Measurements from ENCODE around the gene CALCOCO1. TPM values are rescaled to one million over a fixed set of nuclear protein-coding genes. Genes with fewer than 3 reads are reported as not detected.
"Not testable (repeated sequence)": the region's sequence is repeated elsewhere in the genome, so short reads cannot be mapped to it uniquely, and the experiment has no call there.

CALCOCO1 gene
- total and polyA plus RNA-seq, 10 of the 15 experiments (the other 5 are each of a cell fraction or from before 2014, with no cell fraction given) = 2.8 to 55.9 (median 13.7) TPM

DNA sequence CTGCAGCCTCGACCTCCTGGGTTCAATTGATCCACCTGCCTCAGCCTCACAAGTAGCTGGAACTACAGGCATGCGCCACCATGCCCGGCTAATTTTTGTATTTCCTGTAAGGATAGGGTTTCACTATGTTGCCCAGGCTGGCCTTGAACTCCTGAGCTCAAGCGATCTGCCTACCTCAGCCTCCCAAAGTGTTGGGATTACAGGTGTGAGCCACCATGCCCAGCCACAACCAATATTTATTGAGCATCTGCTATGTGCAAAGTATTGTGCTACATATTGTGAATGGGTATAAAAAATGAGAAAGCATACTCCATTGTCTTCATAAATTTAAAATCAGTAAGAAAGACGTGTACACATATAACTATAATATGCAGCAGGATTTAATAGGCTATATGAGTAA lies 47.2 kb downstream of the CALCOCO1 start:
- H3K9ac ChIP-seq (ENCODE audit: control insufficient read depth, insufficient read depth, low read length); H3K79me2 ChIP-seq (ENCODE audit: control insufficient read depth, insufficient read depth, low read length); FAIRE-seq; ATAC-seq; H3K27ac ChIP-seq (ENCODE audit: control insufficient read depth, insufficient read depth); intact Hi-C loops (cut with micrococcal nuclease; ENCODE audit: unreplicated experiment); H3K9me3 ChIP-seq (replicated peaks; ENCODE audit: control insufficient read depth, insufficient read depth, low read length); H3K4me3 ChIP-seq; H3K27me3 ChIP-seq (replicated peaks in 1 of 2; ENCODE audit: control insufficient read depth in 2 of 2, insufficient read depth in 2 of 2, low read length in 1 of 2); DNase-seq (ENCODE audit: low read depth, low spot score); BruUV-seq (replicated peaks); H3K4me1 ChIP-seq (ENCODE audit: control insufficient read depth, insufficient read depth, low read length); H4K20me1 ChIP-seq (ENCODE audit: control insufficient read depth, insufficient read depth); H2AFZ ChIP-seq (ENCODE audit: control insufficient read depth, low read depth, low read length); H3K36me3 ChIP-seq (ENCODE audit: control insufficient read depth in 2 of 2, insufficient read depth in 2 of 2, low read length in 1 of 2); H3K4me2 ChIP-seq (ENCODE audit: control insufficient read depth, insufficient read depth); in situ Hi-C loops (cut with MboI): not testable (repeated sequence)
- POLR2A ChIA-PET = interaction anchor here (0.9 kb wide), 1 partner anchor 137 kb away, joined by 3 read pairs; no protein-coding TSS in a partner anchor
- SMC1A ChIA-PET (ENCODE audit: uncharacterized antibody, unreplicated experiment) = interaction anchor here (1.0 to 6.5 kb wide), 2 partner anchors 13 to 137 kb away, joined by 3 to 112 read pairs; no protein-coding TSS in a partner anchor
- RAD21 ChIA-PET (ENCODE audit: unreplicated experiment) = interaction anchor here (1.0 kb wide), 2 partner anchors 63 to 136 kb away, joined by 3 read pairs; no protein-coding TSS in a partner anchor
- CTCF ChIA-PET = interaction anchor here (1.5 to 10.5 kb wide), 3 partner anchors 47 to 137 kb away, joined by 3 to 189 read pairs (median 81); partner anchors contain the start of gene CALCOCO1
- 69% methylated on average over 5 of the region's 5 CpGs for WGBS (ENCODE audit: insufficient coverage, insufficient replicate concordance, low lambda C conversion rate, missing lambda C conversion rate)

DNA sequence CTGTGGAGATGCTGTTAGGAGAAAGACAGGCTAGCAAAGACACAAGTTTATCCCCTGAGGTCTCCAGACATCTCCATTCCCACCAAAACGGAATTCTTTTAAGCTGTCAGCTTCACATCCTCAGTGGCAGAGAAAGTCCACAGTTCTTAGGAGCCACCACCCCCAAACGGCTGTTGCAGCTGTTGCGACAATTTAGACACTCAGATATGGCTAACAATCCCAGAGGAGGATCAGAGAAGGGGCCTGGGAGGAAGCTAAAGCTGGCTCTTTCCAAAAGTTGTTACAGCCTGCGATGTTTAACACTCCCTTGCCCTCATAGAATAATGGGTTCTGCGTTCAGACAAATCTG lies 49.5 kb downstream of the CALCOCO1 start:
- ChIA-PET POLR2A (interaction anchor here (5.2 kb wide), 1 partner anchor 134 kb away, joined by 35 read pairs; no protein-coding TSS in a partner anchor), CTCF (interaction anchor here (0.6 to 10.5 kb wide), 16 partner anchors 8 to 168 kb away, joined by 3 to 189 read pairs (median 8); partner anchors contain the start of gene ATF7), SMC1A (ENCODE audit: uncharacterized antibody, unreplicated experiment) (interaction anchor here (1.1 to 6.5 kb wide), 13 partner anchors 10 to 134 kb away, joined by 3 to 112 read pairs (median 4); no protein-coding TSS in a partner anchor), RAD21 (ENCODE audit: unreplicated experiment) (interaction anchor here (1.0 to 6.3 kb wide), 5 partner anchors 9 to 135 kb away, joined by 3 to 140 read pairs (median 4); partner anchors contain the start of gene ATF7)
- 96% methylated on average over 5 of the region's 5 CpGs for WGBS (ENCODE audit: insufficient coverage, insufficient replicate concordance, low lambda C conversion rate, missing lambda C conversion rate)
- Histone ChIP-seq H3K4me1 (ENCODE audit: control insufficient read depth, insufficient read depth, low read length) (peaks cover 7% of the 10 kb centered on the region), H3K9ac (ENCODE audit: control insufficient read depth, insufficient read depth, low read length) (no peak overlapping the region), H2AFZ (ENCODE audit: control insufficient read depth, low read depth, low read length) (peak overlapping the region; percentile 37), H4K20me1 (ENCODE audit: control insufficient read depth, insufficient read depth) (no peaks in the 10 kb centered on the region), H3K79me2 (ENCODE audit: control insufficient read depth, insufficient read depth, low read length) (peaks cover 25% of the 10 kb centered on the region), H3K4me3 (no peak overlapping the region), H3K27ac (ENCODE audit: control insufficient read depth, insufficient read depth) (no peak overlapping the region), H3K36me3 (ENCODE audit: control insufficient read depth in 2 of 2, insufficient read depth in 2 of 2, low read length in 1 of 2) (peaks cover 1 to 4% of the 10 kb centered on the region in 2 experiments; a peak in 2 of 4 replicates), H3K4me2 (ENCODE audit: control insufficient read depth, insufficient read depth) (peak overlapping the region; percentile 98; the same call in 1 of the 2 replicates), H3K9me3 (replicated peaks; ENCODE audit: control insufficient read depth, insufficient read depth, low read length) (no peaks in the 10 kb centered on the region), H3K27me3 (replicated peaks in 1 of 2; ENCODE audit: control insufficient read depth in 2 of 2, insufficient read depth in 2 of 2, low read length in 1 of 2) (peaks cover 2 to 3% of the 10 kb centered on the region in 2 experiments; a peak in 1 of 4 replicates)
- TF ChIP-seq NFYA (IDR thresholded peaks at IDR 0.05; ENCODE audit: borderline replicate concordance, low read depth, low read length) (no peak), LARP7 (IDR thresholded peaks at IDR 0.05) (no peak), SMAD5 (IDR thresholded peaks at IDR 0.05; ENCODE audit: low read depth) (no peak), KAT2A (conservative IDR thresholded peaks at IDR 0.05; ENCODE audit: control insufficient read depth, low read depth, low read length) (no peak), DPF2 (IDR thresholded peaks at IDR 0.05) (no peak)
- TF ChIP-seq, protein P1, sequence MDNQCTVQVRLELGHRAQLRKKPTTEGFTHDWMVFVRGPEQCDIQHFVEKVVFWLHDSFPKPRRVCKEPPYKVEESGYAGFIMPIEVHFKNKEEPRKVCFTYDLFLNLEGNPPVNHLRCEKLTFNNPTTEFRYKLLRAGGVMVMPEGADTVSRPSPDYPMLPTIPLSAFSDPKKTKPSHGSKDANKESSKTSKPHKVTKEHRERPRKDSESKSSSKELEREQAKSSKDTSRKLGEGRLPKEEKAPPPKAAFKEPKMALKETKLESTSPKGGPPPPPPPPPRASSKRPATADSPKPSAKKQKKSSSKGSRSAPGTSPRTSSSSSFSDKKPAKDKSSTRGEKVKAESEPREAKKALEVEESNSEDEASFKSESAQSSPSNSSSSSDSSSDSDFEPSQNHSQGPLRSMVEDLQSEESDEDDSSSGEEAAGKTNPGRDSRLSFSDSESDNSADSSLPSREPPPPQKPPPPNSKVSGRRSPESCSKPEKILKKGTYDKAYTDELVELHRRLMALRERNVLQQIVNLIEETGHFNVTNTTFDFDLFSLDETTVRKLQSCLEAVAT (IDR thresholded peaks at IDR 0.05) = no peak
- ATAC-seq (no peak), FAIRE-seq (no peak), DNase-seq (ENCODE audit: low read depth, low spot score) (no peak)
- no TSS peak for BruUV-seq (replicated peaks)
- intact Hi-C loops (cut with micrococcal nuclease; ENCODE audit: unreplicated experiment) (loop anchor here (2.0 kb wide), 1 partner anchor 51 kb away; the partner anchor contains the start of gene ATF7), in situ Hi-C loops (cut with MboI) (loop anchor here (5.0 kb wide), 1 partner anchor 135 kb away; no protein-coding TSS in a partner anchor)

All from GM12878 (cell line).